Measurements from ENCODE around the gene KRTAP9-1. TPM values are rescaled to one million over a fixed set of nuclear protein-coding genes. Genes with fewer than 3 reads are reported as not detected.

Gene KRTAP9-1
- total and polyA plus RNA-seq, 3 donors from 2014 or later = not detected

GRCh38 chr17:41178341-41178740 is 11.3 kb upstream of the KRTAP9-1 start:
- DNase-seq = no peak
- Histone ChIP-seq H3K36me3 (ENCODE audit: low read depth, missing control alignments) (no peaks in the 10 kb centered on the region), H3K4me3 (no peak overlapping the region), H3K27ac (no peak overlapping the region), H3K4me1 (no peaks in the 10 kb centered on the region), H3K27me3 (no peaks in the 10 kb centered on the region), H3K9me3 (no peaks in the 10 kb centered on the region)
- TF ChIP-seq POLR2A (IDR thresholded peaks at IDR 0.05) (no peak), CTCF (IDR thresholded peaks at IDR 0.05) (no peak)
- WGBS, 2 donors = 90 to 96% methylated on average over 3 of the region's 3 CpGs
- intact Hi-C loops (cut with DNase I; ENCODE audit: low total_unique reads) = no loop called here

GRCh38 chr17:41178843-41179616 is 10.7 kb upstream of the KRTAP9-1 start:
- Histone ChIP-seq H3K27ac (no peak overlapping the region), H3K27me3 (no peaks in the 10 kb centered on the region), H3K4me1 (no peaks in the 10 kb centered on the region), H3K9me3 (no peaks in the 10 kb centered on the region), H3K4me3 (no peak overlapping the region), H3K36me3 (ENCODE audit: low read depth, missing control alignments) (no peaks in the 10 kb centered on the region)
- WGBS, 2 donors = 82 to 97% methylated on average over 1 of the region's 1 CpG
- TF ChIP-seq POLR2A (IDR thresholded peaks at IDR 0.05) (no peak), CTCF (IDR thresholded peaks at IDR 0.05) (no peak)
- no peak for DNase-seq
- intact Hi-C loops (cut with DNase I; ENCODE audit: low total_unique reads) = no loop called here

GRCh38 chr17:41184480-41184961 is 5.2 kb upstream of the KRTAP9-1 start, which contains the start of gene KRTAP4-1:
Gene KRTAP4-1, minus strand, starts transcription at chr17:41184911. Its CDS starts 57 bp downstream, at chr17:41184854.
- intact Hi-C loops (cut with DNase I; ENCODE audit: low total_unique reads) = no loop called here
- Histone ChIP-seq H3K27ac (no peak within 1 kb of the TSS), H3K27me3 (no peaks in the 10 kb centered on the region), H3K4me1 (no peaks in the 10 kb centered on the region), H3K36me3 (ENCODE audit: low read depth, missing control alignments) (no peaks in the 10 kb centered on the region), H3K9me3 (no peaks in the 10 kb centered on the region), H3K4me3 (no peak within 1 kb of the TSS)
- no peak for DNase-seq
- TF ChIP-seq CTCF (IDR thresholded peaks at IDR 0.05) = no peak
- no peak for TF ChIP-seq POLR2A (IDR thresholded peaks at IDR 0.05)
- WGBS, 2 donors = 63 to 70% methylated on average over 6 to 9 of the region's 9 CpGs

GRCh38 chr17:41185001-41185400 is 4.7 kb upstream of the KRTAP9-1 start:
- 58 to 72% methylated on average over 1 of the region's 1 CpG for WGBS, 2 donors
- no peak overlapping the region for H3K27ac ChIP-seq
- no peaks in the 10 kb centered on the region for H3K4me1 ChIP-seq

More at GRCh38 chr17:41185001-41185400, 4.7 kb upstream of the KRTAP9-1 start:
- Histone ChIP-seq H3K27me3 (no peaks in the 10 kb centered on the region), H3K4me3 (no peak overlapping the region), H3K36me3 (ENCODE audit: low read depth, missing control alignments) (no peaks in the 10 kb centered on the region), H3K9me3 (no peaks in the 10 kb centered on the region)
- intact Hi-C loops (cut with DNase I; ENCODE audit: low total_unique reads) = no loop called here
- no peak for DNase-seq
- TF ChIP-seq CTCF (IDR thresholded peaks at IDR 0.05) (no peak), POLR2A (IDR thresholded peaks at IDR 0.05) (no peak)
